ENCODE data around the gene PPP3R1. TPM values are rescaled to one million over a fixed set of nuclear protein-coding genes. Genes with fewer than 3 reads are reported as not detected.
A peak's percentile ranks its signal among the peaks of the same experiment; 100 is the strongest.

Gene PPP3R1
- total and polyA plus RNA-seq, 10 donors = 13.7 to 78.2 (median 57.9) TPM

DNA sequence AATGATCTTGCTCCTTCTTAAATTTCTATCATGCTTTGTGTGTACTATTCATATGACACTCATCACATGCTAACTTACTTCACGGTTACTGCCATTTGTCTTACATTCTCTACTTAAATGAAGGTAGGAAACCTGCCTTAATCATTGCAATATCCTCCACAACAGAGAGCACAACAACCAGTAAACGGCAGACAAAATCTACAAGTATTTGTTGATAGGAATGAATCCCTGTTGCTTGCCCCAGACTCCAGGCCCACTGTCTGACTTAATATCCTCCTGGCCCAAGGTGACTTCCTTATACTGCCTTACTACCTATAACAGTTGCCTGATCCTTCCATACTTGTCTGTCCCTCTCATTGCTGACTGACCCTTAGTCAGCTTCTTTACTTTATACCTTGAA lies 3.5 kb downstream of the PPP3R1 start:
- H3K36me3 ChIP-seq = no peaks in the 10 kb centered on the region
- peak overlapping the region in 4 of 8 donors; percentile 35 to 99 (median 98) for H3K27ac ChIP-seq
- H3K4me1 ChIP-seq = peaks cover 39 to 80% (median 74%) of the 10 kb centered on the region in 6 donors
- intact Hi-C loops (cut with DNase I; ENCODE audit: low total_unique reads) = loop anchor here (10.0 kb wide), 1 partner anchor 54 kb away; no protein-coding TSS in a partner anchor
- H3K27me3 ChIP-seq (replicated peaks in 1 of 7) = no peaks in the 10 kb centered on the region
- H3K9me3 ChIP-seq = no peaks in the 10 kb centered on the region
- no peak for DNase-seq
- WGBS, 5 donors = 64 to 74% (median 65%) methylated on average over 2 of the region's 2 CpGs
- H3K4me3 ChIP-seq = peak overlapping the region in 1 of 8 donors; percentile 2
- TF ChIP-seq POLR2AphosphoS5 (IDR thresholded peaks at IDR 0.05) = no peak
- TF ChIP-seq, protein P1, sequence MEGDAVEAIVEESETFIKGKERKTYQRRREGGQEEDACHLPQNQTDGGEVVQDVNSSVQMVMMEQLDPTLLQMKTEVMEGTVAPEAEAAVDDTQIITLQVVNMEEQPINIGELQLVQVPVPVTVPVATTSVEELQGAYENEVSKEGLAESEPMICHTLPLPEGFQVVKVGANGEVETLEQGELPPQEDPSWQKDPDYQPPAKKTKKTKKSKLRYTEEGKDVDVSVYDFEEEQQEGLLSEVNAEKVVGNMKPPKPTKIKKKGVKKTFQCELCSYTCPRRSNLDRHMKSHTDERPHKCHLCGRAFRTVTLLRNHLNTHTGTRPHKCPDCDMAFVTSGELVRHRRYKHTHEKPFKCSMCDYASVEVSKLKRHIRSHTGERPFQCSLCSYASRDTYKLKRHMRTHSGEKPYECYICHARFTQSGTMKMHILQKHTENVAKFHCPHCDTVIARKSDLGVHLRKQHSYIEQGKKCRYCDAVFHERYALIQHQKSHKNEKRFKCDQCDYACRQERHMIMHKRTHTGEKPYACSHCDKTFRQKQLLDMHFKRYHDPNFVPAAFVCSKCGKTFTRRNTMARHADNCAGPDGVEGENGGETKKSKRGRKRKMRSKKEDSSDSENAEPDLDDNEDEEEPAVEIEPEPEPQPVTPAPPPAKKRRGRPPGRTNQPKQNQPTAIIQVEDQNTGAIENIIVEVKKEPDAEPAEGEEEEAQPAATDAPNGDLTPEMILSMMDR (IDR thresholded peaks at IDR 0.05 in 8 of 11, conservative IDR thresholded peaks at IDR 0.05 in 3 of 11) = no peak
- no peak for TF ChIP-seq POLR2A (IDR thresholded peaks at IDR 0.05)

DNA sequence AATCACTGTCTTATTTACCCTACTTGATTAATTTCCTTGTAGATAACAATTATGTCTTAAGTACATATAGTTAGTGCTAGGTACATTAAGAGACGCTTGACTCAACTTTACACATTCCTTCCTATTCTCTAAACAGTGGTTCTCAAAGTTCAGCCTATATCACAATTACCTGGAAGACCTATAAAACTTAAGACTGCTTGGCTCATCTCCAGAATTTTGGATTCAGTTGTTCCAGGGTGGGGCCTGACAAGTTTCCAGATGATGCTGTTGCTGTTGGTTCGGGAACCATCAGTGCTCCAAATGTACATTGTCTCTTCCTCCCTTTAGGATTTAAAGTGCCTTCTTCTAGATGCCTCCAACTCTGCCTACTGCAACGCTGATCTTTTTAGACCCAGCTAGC lies 4.0 kb downstream of the PPP3R1 start:
- H3K27ac ChIP-seq = peak overlapping the region in 2 of 8 donors; percentile 35 to 99
- DNase-seq = no peak
- H3K4me1 ChIP-seq = peaks cover 36 to 80% (median 75%) of the 10 kb centered on the region in 6 donors
- WGBS, 5 donors = 82 to 90% (median 86%) methylated on average over 3 of the region's 3 CpGs
- H3K4me3 ChIP-seq = peak overlapping the region in 1 of 8 donors; percentile 2
- H3K36me3 ChIP-seq = no peaks in the 10 kb centered on the region
- H3K9me3 ChIP-seq = no peaks in the 10 kb centered on the region
- H3K27me3 ChIP-seq (replicated peaks in 1 of 7) = no peaks in the 10 kb centered on the region
- TF ChIP-seq POLR2AphosphoS5 (IDR thresholded peaks at IDR 0.05) = no peak
- TF ChIP-seq, protein P1 (IDR thresholded peaks at IDR 0.05 in 8 of 11, conservative IDR thresholded peaks at IDR 0.05 in 3 of 11) = no peak
- no peak for TF ChIP-seq POLR2A (IDR thresholded peaks at IDR 0.05)
- intact Hi-C loops (cut with DNase I; ENCODE audit: low total_unique reads) = loop anchor here (10.0 kb wide), 1 partner anchor 54 kb away; no protein-coding TSS in a partner anchor

DNA sequence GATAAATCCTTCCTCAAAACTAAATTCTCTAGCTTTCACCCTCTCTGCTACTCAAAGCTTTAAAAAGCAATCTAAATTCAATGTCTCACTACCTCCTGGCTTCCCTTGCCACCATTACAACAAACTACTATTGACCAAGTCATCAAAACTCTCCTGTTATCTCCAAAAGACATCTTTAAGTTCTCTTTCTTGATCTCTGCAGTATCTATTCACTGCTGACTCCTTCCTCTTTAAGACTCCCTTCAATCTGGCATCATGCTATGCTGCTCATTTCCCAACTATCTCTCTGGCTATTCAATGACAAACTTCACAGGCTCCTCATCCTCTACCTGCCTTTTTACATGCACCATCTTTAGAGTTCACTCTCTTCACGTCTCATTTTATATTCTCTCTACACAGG lies 5.9 kb downstream of the PPP3R1 start:
- WGBS, 5 donors = 62 to 79% (median 77%) methylated on average over 1 of the region's 1 CpG

DNA sequence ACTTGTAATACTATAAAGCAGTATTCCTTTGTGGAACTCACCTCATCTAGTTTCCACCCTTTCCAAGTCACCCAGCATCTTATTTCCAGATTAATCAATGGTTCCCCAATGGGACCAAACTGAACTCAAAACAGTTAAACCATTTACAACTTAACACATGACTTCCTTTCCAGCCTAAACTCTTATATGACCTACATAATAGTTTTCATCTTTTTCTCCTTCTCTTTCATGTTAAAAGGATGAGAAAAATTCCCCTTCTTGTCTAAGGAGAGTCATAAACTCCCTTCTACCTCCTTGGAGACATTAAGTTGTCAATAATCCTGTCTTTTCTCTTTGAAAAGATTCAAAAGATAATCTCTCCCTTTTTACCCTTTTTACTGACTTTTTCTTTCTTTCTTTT lies 6.7 kb downstream of the PPP3R1 start:
- Histone ChIP-seq H3K27me3 (replicated peaks in 1 of 7) (no peaks in the 10 kb centered on the region), H3K36me3 (no peaks in the 10 kb centered on the region), H3K9me3 (no peaks in the 10 kb centered on the region), H3K27ac (peak overlapping the region in 1 of 8 donors; percentile 3), H3K4me1 (peaks cover 36 to 100% (median 98%) of the 10 kb centered on the region in 6 donors), H3K4me3 (no peak overlapping the region)
- TF ChIP-seq POLR2AphosphoS5 (IDR thresholded peaks at IDR 0.05) = no peak
- TF ChIP-seq, protein P1 (IDR thresholded peaks at IDR 0.05 in 8 of 11, conservative IDR thresholded peaks at IDR 0.05 in 3 of 11) = no peak
- no peak for TF ChIP-seq POLR2A (IDR thresholded peaks at IDR 0.05)
- intact Hi-C loops (cut with DNase I; ENCODE audit: low total_unique reads) = loop anchor here (10.0 kb wide), 1 partner anchor 51 kb away; no protein-coding TSS in a partner anchor
- no peak for DNase-seq

More for the DNA sequence above, 5.9 kb downstream of the PPP3R1 start:
- Histone ChIP-seq H3K9me3 (no peaks in the 10 kb centered on the region), H3K27me3 (replicated peaks in 1 of 7) (no peaks in the 10 kb centered on the region), H3K36me3 (no peaks in the 10 kb centered on the region), H3K27ac (peak overlapping the region in 2 of 8 donors; percentile 4 to 19), H3K4me3 (no peak overlapping the region), H3K4me1 (peaks cover 36 to 96% (median 93%) of the 10 kb centered on the region in 6 donors)
- TF ChIP-seq POLR2A (IDR thresholded peaks at IDR 0.05) (no peak), POLR2AphosphoS5 (IDR thresholded peaks at IDR 0.05) (no peak)
- TF ChIP-seq, protein P1 (IDR thresholded peaks at IDR 0.05 in 8 of 11, conservative IDR thresholded peaks at IDR 0.05 in 3 of 11) = no peak
- no peak for DNase-seq
- intact Hi-C loops (cut with DNase I; ENCODE audit: low total_unique reads) = loop anchor here (10.0 kb wide), 1 partner anchor 52 kb away; no protein-coding TSS in a partner anchor

Data from spleen (tissue), 11 donors.